ENCODE data around the gene PRSS36.
"Not testable (repeated sequence)": the region's sequence is repeated elsewhere in the genome, so short reads cannot be mapped to it uniquely, and the experiment has no call there.

GRCh38 chr16:31150976-31151375 lies 1.1 kb upstream of the PRSS36 start:
- TF ChIP-seq CTCF (tag by site-specific recombination; IDR thresholded peaks at IDR 0.05); ZNF138 (tag by site-specific recombination; IDR thresholded peaks at IDR 0.05; ENCODE audit: borderline replicate concordance); KLF10 (tag by site-specific recombination; IDR thresholded peaks at IDR 0.05); ZNF449 (tag by site-specific recombination; IDR thresholded peaks at IDR 0.05); ZNF677 (tag by site-specific recombination; IDR thresholded peaks at IDR 0.05); ZNF148 (tag by site-specific recombination; IDR thresholded peaks at IDR 0.05; ENCODE audit: borderline replicate concordance); ZBTB44 (tag by site-specific recombination; IDR thresholded peaks at IDR 0.05); TCF7L2 (IDR thresholded peaks at IDR 0.05; ENCODE audit: borderline replicate concordance, low read depth, low read length); ZNF777 (tag by site-specific recombination; IDR thresholded peaks at IDR 0.05; ENCODE audit: borderline replicate concordance); KLF1 (tag by site-specific recombination; IDR thresholded peaks at IDR 0.05); EGR2 (tag by site-specific recombination; IDR thresholded peaks at IDR 0.05; ENCODE audit: low read depth); ZNF792 (tag by site-specific recombination; IDR thresholded peaks at IDR 0.05); ZBTB17 (tag by site-specific recombination; IDR thresholded peaks at IDR 0.05): not testable (repeated sequence)
